Chondrocyte (in vitro differentiated cells): ENCODE results near the gene HBEGF. TPM values are rescaled to one million over a fixed set of nuclear protein-coding genes. Genes with fewer than 3 reads are reported as not detected.

Experiments used
- DNase-seq: peaks from one replicate; pipeline ENCODE4 v3.0.0; 2021; ENCODE audit warnings: mixed read lengths, low spot score
- H3K27ac Mint-ChIP-seq: one replicate; pipeline ENCODE4 v1.8.0; 2021; ENCODE audit warnings: mild to moderate bottlenecking, moderate library complexity, mixed read lengths; ENCODE audit not compliant: unreplicated experiment
- H3K27me3 Mint-ChIP-seq: 2 replicates; pipeline ENCODE4 v1.8.0; 2021; ENCODE audit warnings: low read depth, mixed read lengths
- H3K36me3 Mint-ChIP-seq: 2 replicates; pipeline ENCODE4 v1.8.0; 2021; ENCODE audit warnings: low read depth, mixed read lengths
- H3K4me1 Mint-ChIP-seq: 2 replicates; pipeline ENCODE4 v1.8.0; 2021; ENCODE audit warnings: low read depth, mild to moderate bottlenecking, mixed read lengths
- H3K4me3 Mint-ChIP-seq: one replicate; pipeline ENCODE4 v1.8.0; 2021; ENCODE audit warnings: mild to moderate bottlenecking, moderate library complexity, mixed read lengths; ENCODE audit not compliant: unreplicated experiment
- H3K9me3 Mint-ChIP-seq: 2 replicates; pipeline ENCODE4 v1.8.0; 2021; ENCODE audit warnings: low read depth, mixed read lengths
- CTCF ChIP-seq: fragments of 200-600 bp; sonication (generic); IDR thresholded peaks from 2 replicates; pipeline ENCODE4 v1.5.0; 2021; ENCODE audit warnings: antibody characterized with exemption, mild to moderate bottlenecking, moderate library complexity
- total RNA-seq: library from RNA; stranded (reverse); gene quantifications from 3 replicates; pipeline ENCODE4 v1.2.1, GENCODE V29; 2021

Gene HBEGF
- total RNA-seq, 1 donor from 2014 or later: 8.0 TPM

- no peak for TF ChIP-seq CTCF
- DNase-seq: no peak
- H3K36me3 Mint-ChIP-seq: no peaks in the 10 kb centered on the region
- H3K27ac Mint-ChIP-seq: no peak overlapping the region
- no peaks in the 10 kb centered on the region for H3K9me3 Mint-ChIP-seq
- H3K4me1 Mint-ChIP-seq: peaks cover 85% of the 10 kb centered on the region
- H3K27me3 Mint-ChIP-seq: no peaks in the 10 kb centered on the region
- no peak overlapping the region for H3K4me3 Mint-ChIP-seq
These were observed 52.6 kb downstream of the HBEGF start for GRCh38 chr5:140293849-140294100.

GRCh38 chr5:140293091-140293848 lies 53.1 kb downstream of the HBEGF start:
- no peak for TF ChIP-seq CTCF
- Mint-ChIP-seq H3K4me1 (peaks cover 81% of the 10 kb centered on the region), H3K9me3 (no peaks in the 10 kb centered on the region), H3K27ac (peak overlapping the region; percentile 82), H3K4me3 (no peak overlapping the region), H3K27me3 (no peaks in the 10 kb centered on the region), H3K36me3 (no peaks in the 10 kb centered on the region)
- DNase-seq: no peak

- no peak overlapping the region for H3K4me3 Mint-ChIP-seq
- no peak for DNase-seq
- no peaks in the 10 kb centered on the region for H3K27me3 Mint-ChIP-seq
- peak overlapping the region; percentile 82 for H3K27ac Mint-ChIP-seq
- no peaks in the 10 kb centered on the region for H3K36me3 Mint-ChIP-seq
- peaks cover 75% of the 10 kb centered on the region for H3K4me1 Mint-ChIP-seq
- no peaks in the 10 kb centered on the region for H3K9me3 Mint-ChIP-seq
- TF ChIP-seq CTCF: no peak
These were observed 54.0 kb downstream of the HBEGF start for GRCh38 chr5:140292212-140293036.

- Mint-ChIP-seq H3K27me3 (no peaks in the 10 kb centered on the region), H3K36me3 (no peaks in the 10 kb centered on the region), H3K4me1 (peaks cover 32% of the 10 kb centered on the region), H3K9me3 (no peaks in the 10 kb centered on the region), H3K4me3 (no peak overlapping the region), H3K27ac (peak overlapping the region; percentile 45)
- DNase-seq: no peak
- TF ChIP-seq CTCF: no peak
These were observed 58.4 kb downstream of the HBEGF start for GRCh38 chr5:140287801-140288521.

GRCh38 chr5:140286424-140286823 lies 60.0 kb downstream of the HBEGF start:
- Mint-ChIP-seq H3K27me3 (no peaks in the 10 kb centered on the region), H3K27ac (no peak overlapping the region), H3K4me3 (no peak overlapping the region), H3K36me3 (no peaks in the 10 kb centered on the region), H3K4me1 (peaks cover 17% of the 10 kb centered on the region), H3K9me3 (no peaks in the 10 kb centered on the region)
- no peak for DNase-seq
- no peak for TF ChIP-seq CTCF
